Activated B cell treated with CpG ODN at 0.5 μM for 24 hours (primary cell): ENCODE data around the gene PCGF3. TPM values are rescaled to one million over a fixed set of nuclear protein-coding genes. Genes with fewer than 3 reads are reported as not detected.
"Not testable (repeated sequence)": the region's sequence is repeated elsewhere in the genome, so short reads cannot be mapped to it uniquely, and the experiment has no call there.

Source experiments
- ATAC-seq: fragments of 200-7000 bp; cut with Tn5 transposase; one replicate; pipeline ENCODE4 v1.10.0; 2021; ENCODE audit warnings: low read depth, mild to moderate bottlenecking, moderate library complexity
- CTCF ChIA-PET: fragments of 350-600 bp; sonication (Branson Sonifier 250); formaldehyde crosslinking; loops from one replicate; lab custom pipeline; 2021; ENCODE audit warnings: antibody characterized with exemption; lab: Charles Lee
- POLR2A ChIA-PET: fragments of 350-600 bp; sonication (Branson Sonifier 250); formaldehyde crosslinking; loops from one replicate; lab custom pipeline; 2021; ENCODE audit warnings: antibody characterized with exemption; lab: Charles Lee
- DNase-seq: peaks from one replicate; pipeline ENCODE4 v3.0.0; 2022
- H3K27ac Mint-ChIP-seq: one replicate; pipeline ENCODE4 v1.8.0; 2020; ENCODE audit warnings: mixed read lengths
- H3K27me3 Mint-ChIP-seq: one replicate; pipeline ENCODE4 v1.8.0; 2021; ENCODE audit warnings: mixed read lengths
- H3K36me3 Mint-ChIP-seq: one replicate; pipeline ENCODE4 v1.8.0; 2021; ENCODE audit warnings: low read depth, mixed read lengths
- H3K4me1 Mint-ChIP-seq: one replicate; pipeline ENCODE4 v1.8.0; 2021; ENCODE audit warnings: mixed read lengths
- H3K4me3 Mint-ChIP-seq: one replicate; pipeline ENCODE4 v1.8.0; 2020; ENCODE audit warnings: mild to moderate bottlenecking, mixed read lengths
- H3K9me3 Mint-ChIP-seq: one replicate; pipeline ENCODE4 v1.8.0; 2020; ENCODE audit warnings: mixed read lengths
- CTCF ChIP-seq: fragments of 200-600 bp; IDR thresholded peaks from one replicate; pipeline ENCODE4 v1.8.0; 2022; ENCODE audit warnings: antibody characterized with exemption, mild to moderate bottlenecking
- intact Hi-C: fragments of 100-400 bp; cut with micrococcal nuclease; formaldehyde crosslinking; loops from one replicate; pipeline ENCODE4 v1.15.1; 2024
- total RNA-seq: library from RNA; stranded (reverse); gene quantifications from 2 replicates; pipeline ENCODE4 v1.2.3, GENCODE V29; 2022

The PCGF3 gene
- total RNA-seq, 1 donor from 2014 or later, result 59.2 TPM

DNA sequence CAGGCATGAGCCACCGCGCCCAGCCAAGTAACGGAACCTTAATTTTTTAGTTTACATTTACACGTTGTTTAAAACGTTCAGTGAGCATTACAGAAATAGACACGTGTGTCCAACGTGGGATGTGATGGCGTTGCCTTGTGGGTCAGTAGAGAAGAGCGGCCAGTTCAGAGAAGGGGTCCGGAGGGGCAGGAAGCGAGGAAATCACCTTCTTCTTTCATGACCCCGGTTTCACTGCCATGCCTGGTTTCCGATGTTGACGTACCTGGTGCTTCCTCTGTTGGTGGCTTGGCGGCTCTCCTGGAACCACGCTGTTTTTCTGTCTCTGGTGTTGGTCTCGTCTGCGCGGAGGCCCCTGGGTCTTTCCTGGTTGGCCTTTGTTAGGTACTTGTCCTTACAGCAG is 42.8 kb downstream of the PCGF3 start:
- intact Hi-C loops, result no loop called here
- Mint-ChIP-seq H3K4me3 (no peak overlapping the region), H3K27ac (no peak overlapping the region), H3K9me3 (no peaks in the 10 kb centered on the region), H3K36me3 (peaks cover 51% of the 10 kb centered on the region), H3K27me3 (no peaks in the 10 kb centered on the region), H3K4me1 (no peaks in the 10 kb centered on the region)
- ChIA-PET POLR2A (no interaction called here), CTCF (no interaction called here)
- DNase-seq (no peak), ATAC-seq (no peak)
- no peak for TF ChIP-seq CTCF

GRCh38 chr4:749698-750666 is 44.4 kb downstream of the PCGF3 start:
- H3K27me3 Mint-ChIP-seq, result no peaks in the 10 kb centered on the region
- DNase-seq, result no peak
- no peak for ATAC-seq
- H3K36me3 Mint-ChIP-seq, result peaks cover 49% of the 10 kb centered on the region
- CTCF ChIA-PET, result interaction anchor here (1.7 kb wide), 1 partner anchor 8 kb away, joined by 5 read pairs; no protein-coding TSS in a partner anchor
- TF ChIP-seq CTCF, result no peak
- no peaks in the 10 kb centered on the region for H3K9me3 Mint-ChIP-seq
- no peak overlapping the region for H3K27ac Mint-ChIP-seq
- H3K4me1 Mint-ChIP-seq, result no peaks in the 10 kb centered on the region
- POLR2A ChIA-PET, result no interaction called here
- intact Hi-C loops, result no loop called here
- H3K4me3 Mint-ChIP-seq, result no peak overlapping the region

GRCh38 chr4:751676-752075 is 46.0 kb downstream of the PCGF3 start:
- H3K9me3 Mint-ChIP-seq, result no peaks in the 10 kb centered on the region
- POLR2A ChIA-PET, result no interaction called here
- no peak overlapping the region for H3K27ac Mint-ChIP-seq
- CTCF ChIA-PET, result interaction anchor here (1.7 kb wide), 1 partner anchor 10 kb away, joined by 5 read pairs; no protein-coding TSS in a partner anchor
- peaks cover 55% of the 10 kb centered on the region for H3K36me3 Mint-ChIP-seq
- H3K4me3 Mint-ChIP-seq, result no peak overlapping the region
- DNase-seq, result no peak
- no peak for TF ChIP-seq CTCF
- no peak for ATAC-seq
- H3K27me3 Mint-ChIP-seq, result no peaks in the 10 kb centered on the region
- intact Hi-C loops, result no loop called here
- no peaks in the 10 kb centered on the region for H3K4me1 Mint-ChIP-seq

GRCh38 chr4:752196-752861 is 46.7 kb downstream of the PCGF3 start:
- Mint-ChIP-seq H3K36me3 (peaks cover 59% of the 10 kb centered on the region), H3K27me3 (no peaks in the 10 kb centered on the region), H3K9me3 (no peaks in the 10 kb centered on the region), H3K27ac (no peak overlapping the region), H3K4me1 (no peaks in the 10 kb centered on the region), H3K4me3 (no peak overlapping the region)
- ChIA-PET CTCF (interaction anchor here (1.7 kb wide), 1 partner anchor 11 kb away, joined by 5 read pairs; no protein-coding TSS in a partner anchor), POLR2A (no interaction called here)
- TF ChIP-seq CTCF, result no peak
- intact Hi-C loops, result no loop called here
- DNase-seq, result no peak
- ATAC-seq, result no peak

- DNase-seq, intact Hi-C loops, H3K9me3 Mint-ChIP-seq, H3K4me1 Mint-ChIP-seq, H3K27ac Mint-ChIP-seq, ATAC-seq, H3K4me3 Mint-ChIP-seq, H3K27me3 Mint-ChIP-seq, CTCF ChIA-PET: not testable (repeated sequence)
- POLR2A ChIA-PET, result interaction anchor here (0.6 kb wide), 1 partner anchor 20 kb away, joined by 5 read pairs; no protein-coding TSS in a partner anchor
- H3K36me3 Mint-ChIP-seq, result peaks cover 57% of the 10 kb centered on the region
These were observed 47.6 kb downstream of the PCGF3 start for GRCh38 chr4:753186-753585.
